ELF-1 (cell line): ENCODE data around the gene ANKRD24.
"Not testable (repeated sequence)": the region's sequence is repeated elsewhere in the genome, so short reads cannot be mapped to it uniquely, and the experiment has no call there.

Source experiments
- DNase-seq: peaks from one replicate; pipeline ENCODE4 v3.0.0-alpha.2; 2016; ENCODE audit warnings: low read depth, low spot score

Gene ANKRD24

DNA sequence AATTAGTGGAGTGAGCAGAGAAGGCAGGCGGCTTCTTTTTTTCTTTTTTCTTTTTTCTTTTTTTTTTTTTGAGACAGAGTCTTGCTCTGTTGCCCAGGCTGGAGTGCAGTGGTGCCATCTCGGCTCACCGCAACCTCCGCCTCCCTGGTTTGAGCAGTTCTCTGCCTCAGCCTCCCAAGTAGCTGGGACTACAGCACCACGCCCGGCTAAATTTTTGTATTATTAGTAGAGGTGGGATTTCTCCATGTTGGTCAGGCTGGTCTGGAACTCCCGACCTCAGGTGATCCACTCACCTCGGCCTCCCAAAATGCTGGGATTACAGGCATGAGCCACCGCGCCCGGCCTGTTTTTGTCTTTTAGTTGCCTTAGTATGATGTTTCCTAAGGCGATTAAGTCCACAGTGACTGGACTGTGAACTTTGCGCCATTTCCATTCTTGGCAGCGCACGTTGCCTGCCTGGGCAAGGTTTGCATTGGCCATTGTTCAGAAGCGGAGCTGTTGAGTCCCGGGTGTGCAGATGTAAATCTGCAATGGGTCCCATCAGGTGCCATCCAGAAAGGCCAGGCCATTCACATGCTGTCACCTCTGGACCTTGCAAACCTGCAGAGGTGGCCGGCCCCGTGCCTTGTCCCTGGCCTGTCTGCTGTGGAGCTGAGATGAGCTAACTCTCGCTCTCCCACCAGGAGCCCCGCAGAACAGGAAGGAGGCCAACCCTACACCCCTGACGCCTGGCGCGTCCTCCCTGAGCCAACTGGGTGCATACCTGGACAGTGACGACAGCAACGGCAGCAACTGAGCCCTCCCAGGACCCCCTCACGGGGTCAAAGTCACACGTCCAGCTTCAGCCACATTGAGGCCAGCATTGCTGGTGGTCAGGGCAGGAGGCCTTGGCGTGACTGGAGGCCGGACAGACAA, 85.7 kb downstream of the ANKRD24 start:
- DNase-seq, result no peak

DNA sequence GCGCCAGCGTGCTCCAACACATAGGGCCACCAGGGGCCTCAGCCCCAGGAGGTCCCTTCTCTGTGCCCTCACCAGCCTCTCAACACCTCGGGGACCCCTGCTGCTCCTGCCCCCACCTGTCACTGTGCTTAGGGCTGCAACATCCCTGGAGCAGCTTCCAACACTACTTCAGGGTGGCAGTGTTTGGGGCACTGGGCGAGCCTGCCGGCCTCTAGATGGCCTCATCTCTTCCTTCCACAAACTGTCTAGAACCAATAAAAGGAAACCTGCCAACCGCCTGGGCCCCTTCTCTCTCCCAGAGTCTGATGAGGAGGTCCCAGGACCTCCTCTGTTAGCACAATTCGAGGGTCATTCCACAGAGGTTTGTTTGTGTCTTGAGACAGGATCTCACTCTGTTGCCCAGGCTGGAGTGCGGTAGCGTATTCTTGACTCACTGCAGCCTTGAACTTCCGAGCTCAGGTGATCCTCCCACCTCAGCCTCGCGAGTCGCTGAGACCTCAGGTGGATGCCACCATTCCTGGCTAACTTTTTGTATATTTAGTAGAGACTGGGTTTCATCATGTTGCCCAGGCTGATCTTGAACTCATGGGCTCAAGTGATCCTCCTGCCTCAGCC, 86.4 kb downstream of the ANKRD24 start:
- no peak for DNase-seq

DNA sequence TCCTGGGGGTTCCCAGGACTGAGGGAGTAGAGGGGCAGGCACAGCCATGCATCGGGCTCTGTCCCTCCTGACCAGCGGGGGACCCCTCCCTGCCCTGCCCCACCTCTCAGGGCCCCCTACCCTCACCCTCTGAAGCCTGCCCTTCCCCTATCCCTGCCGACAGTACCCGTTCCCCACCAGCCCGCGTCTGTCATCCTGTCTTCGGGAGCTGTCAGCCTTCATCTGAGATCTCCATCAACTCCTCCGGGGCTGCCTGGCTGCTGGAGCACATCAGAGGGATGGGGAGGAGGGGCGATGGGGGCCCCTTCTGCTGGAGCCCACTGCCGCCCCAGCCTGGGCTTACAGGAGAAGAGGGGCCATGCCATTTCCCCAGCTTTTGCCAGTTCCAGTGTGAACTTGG, 90.4 kb downstream of the ANKRD24 start:
- DNase-seq, result no peak

GRCh38 chr19:4274321-4274686, 91.8 kb downstream of the ANKRD24 start:
- DNase-seq, result not testable (repeated sequence)
